HUES48 (cell line): ENCODE data around the gene FBXW11.
"Not testable (repeated sequence)": the region's sequence is repeated elsewhere in the genome, so short reads cannot be mapped to it uniquely, and the experiment has no call there.

Source experiments
- H3K27ac ChIP-seq: one replicate; pipeline ENCODE4 v1.7.0; 2013; ENCODE audit warnings: low read depth, low read length, inconsistent platforms
- H3K27me3 ChIP-seq: 2 replicates; pipeline ENCODE4 v1.6.1; 2013; ENCODE audit warnings: mild to moderate bottlenecking, low read length; ENCODE audit not compliant: control insufficient read depth, insufficient read depth
- H3K36me3 ChIP-seq: 2 replicates; pipeline ENCODE4 v1.6.1; 2013; ENCODE audit warnings: low read length; ENCODE audit not compliant: control insufficient read depth, insufficient read depth
- H3K4me1 ChIP-seq: 2 replicates; pipeline ENCODE4 v1.6.1; 2013; ENCODE audit warnings: mild to moderate bottlenecking, low read length; ENCODE audit not compliant: control insufficient read depth, insufficient read depth
- H3K4me3 ChIP-seq: 2 replicates; pipeline ENCODE4 v1.5.1; 2013; ENCODE audit warnings: mild to moderate bottlenecking, low read depth, low read length
- H3K9ac ChIP-seq: 2 replicates; pipeline ENCODE4 v1.6.1; 2013; ENCODE audit warnings: mild to moderate bottlenecking, low read depth, low read length, moderate library complexity
- H3K9me3 ChIP-seq: 2 replicates; pipeline ENCODE4 v1.6.1; 2013; ENCODE audit warnings: low read length; ENCODE audit not compliant: control insufficient read depth, insufficient read depth

FBXW11 gene

DNA sequence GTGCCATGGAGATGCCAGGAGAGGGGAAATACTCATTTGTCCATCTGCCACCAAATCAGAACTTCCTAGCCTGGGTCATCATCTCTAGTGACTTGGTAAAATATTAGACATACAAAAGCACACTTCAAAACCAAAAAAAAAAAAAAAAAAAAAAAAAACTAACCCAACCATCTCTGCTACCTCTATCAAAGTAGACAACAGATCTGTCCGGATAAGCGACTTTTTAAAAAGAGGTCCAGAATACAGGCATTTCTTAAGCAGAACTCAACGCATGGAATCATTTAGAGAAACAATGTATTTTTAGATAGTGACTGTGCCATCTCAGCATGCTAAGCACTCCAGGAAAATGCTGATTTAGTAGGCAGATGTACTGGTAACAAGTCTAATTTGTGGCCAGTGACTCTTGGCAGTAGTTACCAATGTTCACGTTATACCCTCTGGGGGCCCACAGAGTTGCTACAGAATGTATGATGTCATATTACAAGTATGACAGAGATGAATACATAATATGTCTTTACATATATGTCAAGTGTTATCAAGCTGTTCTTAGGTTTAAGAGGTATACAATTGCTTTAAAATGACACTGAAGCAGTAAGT lies 113.0 kb downstream of the FBXW11 start:
- no peak overlapping the region for H3K27ac ChIP-seq
- H3K27me3 ChIP-seq, result no peaks in the 10 kb centered on the region
- no peak overlapping the region for H3K4me3 ChIP-seq
- no peaks in the 10 kb centered on the region for H3K9me3 ChIP-seq
- H3K4me1 ChIP-seq, result no peaks in the 10 kb centered on the region
- no peak overlapping the region for H3K9ac ChIP-seq
- H3K36me3 ChIP-seq, result peaks cover 81% of the 10 kb centered on the region

DNA sequence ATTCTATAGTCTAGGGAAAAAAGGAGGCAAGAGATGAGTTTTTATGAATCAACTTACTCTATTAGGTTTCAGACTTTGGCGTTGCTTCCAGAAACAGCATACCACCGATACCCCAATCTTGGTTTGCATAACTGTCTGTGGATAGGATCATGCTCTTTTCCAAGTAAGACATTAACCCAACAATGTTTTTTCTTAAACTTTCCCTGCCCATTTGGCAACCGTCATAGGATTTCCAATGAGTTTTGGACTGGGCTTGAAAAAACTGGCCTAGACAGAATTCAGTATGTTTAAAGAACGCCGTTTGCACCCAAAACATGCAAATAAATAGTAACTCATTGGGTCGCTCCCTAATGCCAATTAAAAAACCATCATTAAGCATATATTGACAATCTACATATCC lies 114.8 kb downstream of the FBXW11 start:
- Histone ChIP-seq H3K4me1 (no peaks in the 10 kb centered on the region), H3K4me3 (no peak overlapping the region), H3K9ac (no peak overlapping the region), H3K36me3 (peaks cover 75% of the 10 kb centered on the region), H3K27ac (no peak overlapping the region), H3K9me3 (no peaks in the 10 kb centered on the region), H3K27me3 (no peaks in the 10 kb centered on the region)

DNA sequence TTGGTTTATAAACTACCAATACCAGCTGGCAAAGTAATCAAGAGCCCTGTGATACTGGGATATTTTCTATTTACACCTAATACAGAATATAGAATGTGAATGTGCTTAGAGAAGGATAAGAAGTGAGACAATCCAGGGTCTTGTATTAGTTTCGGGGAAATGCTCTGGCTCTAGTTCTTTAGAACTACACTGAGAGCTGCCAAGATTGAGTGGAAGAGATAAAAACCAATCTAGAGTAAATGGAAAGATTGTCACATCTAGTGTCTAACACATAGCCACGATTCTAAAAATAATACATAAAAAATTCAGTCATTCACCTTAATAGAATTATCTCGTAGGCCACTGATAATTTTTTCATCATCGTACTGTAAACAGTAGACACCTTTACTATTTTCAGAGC lies 115.3 kb downstream of the FBXW11 start:
- no peaks in the 10 kb centered on the region for H3K9me3 ChIP-seq
- H3K27ac ChIP-seq, result no peak overlapping the region
- H3K4me1 ChIP-seq, result no peaks in the 10 kb centered on the region
- no peak overlapping the region for H3K9ac ChIP-seq
- H3K27me3 ChIP-seq, result no peaks in the 10 kb centered on the region
- H3K36me3 ChIP-seq, result peaks cover 73% of the 10 kb centered on the region
- no peak overlapping the region for H3K4me3 ChIP-seq

DNA sequence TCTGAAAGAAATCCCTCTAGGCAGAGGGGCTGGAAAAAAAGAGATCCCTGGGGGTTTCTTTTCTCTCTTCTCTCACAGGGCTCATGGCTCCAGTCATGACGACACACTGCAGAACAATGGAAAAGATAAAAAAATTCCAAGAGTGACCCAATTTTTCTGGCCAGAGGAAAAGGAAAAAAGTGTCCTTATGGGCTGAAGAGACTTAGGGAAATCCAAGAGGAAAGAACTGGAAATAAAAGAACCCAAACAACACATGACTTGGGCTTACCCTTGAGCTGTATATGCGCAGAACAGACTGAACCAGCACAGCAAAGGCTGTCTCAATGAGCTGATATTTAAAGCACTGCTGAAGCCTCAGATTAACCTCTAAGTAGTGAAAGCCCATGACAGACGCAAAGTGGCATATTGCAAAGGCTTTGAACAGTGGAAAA lies 118.4 kb downstream of the FBXW11 start:
- Histone ChIP-seq H3K27me3 (no peaks in the 10 kb centered on the region), H3K9ac (no peak overlapping the region), H3K9me3 (no peaks in the 10 kb centered on the region), H3K4me1 (no peaks in the 10 kb centered on the region), H3K27ac (no peak overlapping the region), H3K4me3 (no peak overlapping the region), H3K36me3 (peaks cover 70% of the 10 kb centered on the region)

DNA sequence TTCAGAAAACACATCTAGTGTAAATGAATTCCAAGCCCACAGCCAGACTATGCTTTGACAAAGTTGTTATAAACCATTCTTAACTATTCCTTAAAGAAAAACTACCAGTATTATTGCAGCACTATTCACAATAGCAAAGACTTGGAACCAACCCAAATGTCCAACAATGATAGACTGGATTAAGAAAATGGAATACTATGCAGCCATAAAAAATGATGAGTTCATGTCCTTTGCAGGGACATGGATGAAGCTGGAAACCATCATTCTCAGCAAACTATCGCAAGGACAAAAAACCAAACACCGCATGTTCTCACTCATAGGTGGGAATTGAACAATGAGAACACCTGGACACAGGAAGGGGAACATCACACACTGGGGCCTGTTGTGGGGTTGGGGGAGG lies 120.4 kb downstream of the FBXW11 start:
- peaks cover 54% of the 10 kb centered on the region for H3K36me3 ChIP-seq
- not testable (repeated sequence) for H3K27ac ChIP-seq, H3K4me1 ChIP-seq, H3K27me3 ChIP-seq, H3K9me3 ChIP-seq, H3K4me3 ChIP-seq, H3K9ac ChIP-seq

DNA sequence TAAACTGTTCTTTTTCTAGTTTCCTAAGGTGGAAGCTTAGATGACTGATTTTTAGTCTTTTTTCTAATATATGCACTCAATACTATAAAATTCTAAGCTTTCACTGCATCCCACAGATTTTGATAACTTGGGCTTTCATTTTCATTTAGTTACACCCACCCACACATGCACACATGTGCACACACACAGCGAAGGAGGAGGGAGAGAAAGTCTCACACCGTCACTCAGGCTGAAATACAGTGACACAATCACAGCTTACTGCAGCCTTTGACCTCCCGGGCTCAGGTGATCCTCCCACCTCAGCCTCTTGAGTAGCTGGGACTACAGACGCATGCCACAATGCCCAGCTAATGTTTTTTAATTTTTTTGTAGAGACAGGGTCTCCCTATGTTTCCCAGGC lies 124.3 kb downstream of the FBXW11 start:
- Histone ChIP-seq H3K4me3 (no peak overlapping the region), H3K27ac (no peak overlapping the region), H3K27me3 (no peaks in the 10 kb centered on the region), H3K9ac (no peak overlapping the region), H3K36me3 (peaks cover 46% of the 10 kb centered on the region), H3K9me3 (no peaks in the 10 kb centered on the region), H3K4me1 (no peaks in the 10 kb centered on the region)

DNA sequence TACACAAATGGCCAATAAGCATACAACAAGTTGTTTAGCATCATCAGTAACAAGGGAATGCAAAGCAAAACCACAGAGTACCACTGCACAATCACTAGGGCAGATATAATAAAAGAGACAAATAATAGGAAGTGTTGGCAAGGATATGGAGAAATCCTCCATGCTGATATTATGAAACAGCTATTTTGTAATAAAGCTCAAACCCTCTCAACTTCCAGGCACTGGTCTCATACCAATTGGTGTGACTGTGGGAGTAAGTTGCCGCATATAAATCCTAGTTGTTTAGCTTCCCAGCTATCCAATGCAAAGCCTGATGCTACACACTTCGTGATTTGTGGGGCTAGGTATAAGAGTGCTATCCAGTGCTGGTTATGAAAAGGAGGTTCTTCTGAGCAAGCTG lies 132.2 kb downstream of the FBXW11 start:
- Histone ChIP-seq H3K27me3 (no peaks in the 10 kb centered on the region), H3K27ac (no peak overlapping the region), H3K9me3 (no peaks in the 10 kb centered on the region), H3K36me3 (peaks cover 94% of the 10 kb centered on the region), H3K4me3 (no peak overlapping the region), H3K9ac (no peak overlapping the region), H3K4me1 (no peaks in the 10 kb centered on the region)

DNA sequence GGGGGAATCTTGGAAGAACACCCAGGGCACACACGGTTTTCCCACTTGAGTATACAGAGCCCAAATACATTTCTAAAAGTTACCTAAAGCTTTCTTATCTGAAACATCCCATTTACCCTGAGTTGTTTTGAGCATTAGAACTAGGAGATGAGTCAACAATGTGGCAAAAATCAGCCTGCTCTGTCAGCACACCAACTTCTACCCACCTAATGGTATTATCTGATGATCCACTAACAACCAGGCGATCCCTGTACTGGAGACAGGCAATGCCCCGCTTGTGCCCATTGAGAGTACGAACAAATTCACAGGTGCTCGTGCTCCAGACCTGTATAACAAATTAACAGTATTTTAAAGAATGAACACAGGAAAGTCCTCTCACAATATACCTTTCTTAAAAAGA lies 133.8 kb downstream of the FBXW11 start:
- H3K27ac ChIP-seq, result no peak overlapping the region
- H3K9me3 ChIP-seq, result no peaks in the 10 kb centered on the region
- H3K4me3 ChIP-seq, result no peak overlapping the region
- no peaks in the 10 kb centered on the region for H3K27me3 ChIP-seq
- peaks cover 99% of the 10 kb centered on the region for H3K36me3 ChIP-seq
- no peaks in the 10 kb centered on the region for H3K4me1 ChIP-seq
- no peak overlapping the region for H3K9ac ChIP-seq

DNA sequence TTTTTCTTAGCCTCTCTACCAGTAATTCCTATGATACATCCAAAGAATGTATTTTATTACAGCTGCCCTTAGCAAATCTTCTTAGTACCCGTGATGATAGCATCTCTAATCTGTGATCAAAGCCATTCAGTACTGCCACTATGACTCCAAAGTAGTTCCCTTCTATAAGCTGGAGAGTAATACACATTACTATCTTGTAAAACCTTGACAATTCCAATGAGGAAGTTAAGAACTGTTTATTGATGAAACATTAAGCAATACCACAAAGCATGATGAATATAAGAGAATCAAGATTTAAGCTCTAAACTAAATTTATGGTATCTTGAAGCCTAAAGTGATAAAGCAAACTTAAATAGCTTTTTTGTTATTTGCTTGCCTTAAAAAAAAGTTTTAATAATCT lies 134.7 kb downstream of the FBXW11 start:
- Histone ChIP-seq H3K4me3 (no peak overlapping the region), H3K9me3 (no peaks in the 10 kb centered on the region), H3K4me1 (no peaks in the 10 kb centered on the region), H3K36me3 (peaks cover 99% of the 10 kb centered on the region), H3K9ac (no peak overlapping the region), H3K27me3 (no peaks in the 10 kb centered on the region), H3K27ac (no peak overlapping the region)

DNA sequence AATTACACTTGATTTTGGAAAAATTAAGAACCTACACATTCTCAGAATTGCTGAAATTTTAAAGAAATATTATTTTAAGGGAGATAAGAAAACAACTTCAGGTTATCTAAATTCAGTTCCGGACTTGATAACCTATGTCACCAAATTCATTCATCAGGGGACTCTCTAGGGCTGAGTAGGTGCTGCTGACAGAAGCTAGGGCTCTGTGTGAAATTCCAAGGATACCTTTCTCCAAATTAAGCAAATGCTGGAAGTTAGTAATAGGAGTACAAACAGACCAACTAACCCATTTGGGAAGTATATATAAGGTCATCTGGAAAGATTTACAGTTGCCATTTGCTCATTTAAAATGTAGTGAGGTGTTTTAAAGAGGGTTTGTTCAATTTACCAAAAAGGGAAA lies 136.5 kb downstream of the FBXW11 start:
- Histone ChIP-seq H3K4me1 (no peaks in the 10 kb centered on the region), H3K27me3 (no peaks in the 10 kb centered on the region), H3K9ac (no peak overlapping the region), H3K9me3 (no peaks in the 10 kb centered on the region), H3K27ac (no peak overlapping the region), H3K4me3 (no peak overlapping the region), H3K36me3 (peaks cover 96% of the 10 kb centered on the region)

DNA sequence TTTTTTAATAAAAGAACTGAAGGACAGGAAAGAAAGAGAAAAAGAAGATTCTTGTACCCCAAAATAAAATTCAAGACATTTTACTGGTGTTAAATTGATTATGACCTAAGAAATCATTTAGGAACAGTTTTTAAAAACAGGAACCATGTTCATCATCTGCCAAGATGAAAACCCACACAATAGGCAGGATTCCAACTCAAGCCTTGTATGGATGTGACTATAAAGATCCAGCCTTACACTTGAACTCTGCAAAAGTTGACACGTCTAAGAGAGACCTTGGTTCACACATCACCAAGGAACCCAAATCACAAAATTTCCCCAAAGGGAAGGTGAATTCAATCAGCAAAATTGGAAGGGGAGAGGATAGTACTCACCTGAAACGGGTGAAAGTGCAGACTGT lies 138.2 kb downstream of the FBXW11 start:
- Histone ChIP-seq H3K36me3 (peaks cover 94% of the 10 kb centered on the region), H3K27ac (no peak overlapping the region), H3K9ac (no peak overlapping the region), H3K9me3 (no peaks in the 10 kb centered on the region), H3K4me1 (no peaks in the 10 kb centered on the region), H3K4me3 (no peak overlapping the region), H3K27me3 (no peaks in the 10 kb centered on the region)

DNA sequence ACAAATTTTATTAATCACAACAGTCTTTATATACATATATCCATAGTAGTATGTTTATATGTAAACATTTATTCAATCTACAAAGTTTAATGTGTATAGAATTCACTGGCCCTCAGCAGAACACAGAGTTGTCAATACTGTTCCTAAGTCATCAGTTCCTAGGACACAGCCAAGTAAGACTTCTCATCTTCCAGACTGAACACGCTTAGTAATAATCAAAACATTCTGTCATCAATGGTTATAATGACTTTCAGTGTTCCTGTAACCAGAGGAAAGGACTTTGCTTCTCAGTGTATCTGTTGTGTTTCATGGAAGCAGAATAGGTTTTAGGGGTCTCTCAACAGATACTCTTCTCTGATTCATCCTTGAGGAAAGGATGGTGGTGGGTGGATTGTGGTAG lies 138.7 kb downstream of the FBXW11 start:
- no peak overlapping the region for H3K27ac ChIP-seq
- no peaks in the 10 kb centered on the region for H3K4me1 ChIP-seq
- no peak overlapping the region for H3K4me3 ChIP-seq
- H3K9me3 ChIP-seq, result no peaks in the 10 kb centered on the region
- no peak overlapping the region for H3K9ac ChIP-seq
- H3K36me3 ChIP-seq, result peaks cover 93% of the 10 kb centered on the region
- no peaks in the 10 kb centered on the region for H3K27me3 ChIP-seq
